ENCODE data around the gene CACNA1H.

GRCh38 chr16:1124291-1124690 is 28.6 kb upstream of the CACNA1H start:
- TF ChIP-seq TAF1 (IDR thresholded peaks at IDR 0.05; ENCODE audit: low read depth, low read length) (no peak), CBX5 (IDR thresholded peaks at IDR 0.05; ENCODE audit: low read depth, low read length) (no peak), MAX (IDR thresholded peaks at IDR 0.05) (no peak), FOSL1 (IDR thresholded peaks at IDR 0.05; ENCODE audit: insufficient read depth, low read depth, low read length) (no peak)
